ENCODE results near the gene GNA14.

GRCh38 chr9:77421506-77422265, 226.4 kb downstream of the GNA14 start:
- no peak for TF ChIP-seq CTCF (IDR thresholded peaks at IDR 0.05)
- no peak for TF ChIP-seq POLR2A (IDR thresholded peaks at IDR 0.05)
